ENCODE measurements around the gene CRB2. TPM values are rescaled to one million over a fixed set of nuclear protein-coding genes. Genes with fewer than 3 reads are reported as not detected.

Gene CRB2
- polyA plus RNA-seq, 1 experiment: not detected

- no peaks in the 10 kb centered on the region for H3K36me3 ChIP-seq (ENCODE audit: control insufficient read depth, insufficient read depth, low read length)
- peaks cover 27% of the 10 kb centered on the region for H3K27me3 ChIP-seq (ENCODE audit: control insufficient read depth, insufficient read depth, low read length)
- no peak for DNase-seq (ENCODE audit: low read depth)
- POLR2A ChIA-PET: no interaction called here
- no peak overlapping the region for H3K4me3 ChIP-seq (ENCODE audit: low read depth, low read length)
- CTCF ChIA-PET: interaction anchor here (0.8 to 1.7 kb wide), 4 partner anchors 20 to 27 kb away, joined by 3 to 6 read pairs (median 4); partner anchors contain the start of gene CRB2
- TF ChIP-seq, protein P1, sequence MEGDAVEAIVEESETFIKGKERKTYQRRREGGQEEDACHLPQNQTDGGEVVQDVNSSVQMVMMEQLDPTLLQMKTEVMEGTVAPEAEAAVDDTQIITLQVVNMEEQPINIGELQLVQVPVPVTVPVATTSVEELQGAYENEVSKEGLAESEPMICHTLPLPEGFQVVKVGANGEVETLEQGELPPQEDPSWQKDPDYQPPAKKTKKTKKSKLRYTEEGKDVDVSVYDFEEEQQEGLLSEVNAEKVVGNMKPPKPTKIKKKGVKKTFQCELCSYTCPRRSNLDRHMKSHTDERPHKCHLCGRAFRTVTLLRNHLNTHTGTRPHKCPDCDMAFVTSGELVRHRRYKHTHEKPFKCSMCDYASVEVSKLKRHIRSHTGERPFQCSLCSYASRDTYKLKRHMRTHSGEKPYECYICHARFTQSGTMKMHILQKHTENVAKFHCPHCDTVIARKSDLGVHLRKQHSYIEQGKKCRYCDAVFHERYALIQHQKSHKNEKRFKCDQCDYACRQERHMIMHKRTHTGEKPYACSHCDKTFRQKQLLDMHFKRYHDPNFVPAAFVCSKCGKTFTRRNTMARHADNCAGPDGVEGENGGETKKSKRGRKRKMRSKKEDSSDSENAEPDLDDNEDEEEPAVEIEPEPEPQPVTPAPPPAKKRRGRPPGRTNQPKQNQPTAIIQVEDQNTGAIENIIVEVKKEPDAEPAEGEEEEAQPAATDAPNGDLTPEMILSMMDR (IDR thresholded peaks at IDR 0.05; ENCODE audit: insufficient read depth, low read depth, low read length): no peak
These were observed 20.4 kb downstream of the CRB2 start for GRCh38 chr9:123376218-123377071.

- CTCF ChIA-PET: interaction anchor here (0.7 kb wide), 1 partner anchor 24 kb away, joined by 3 read pairs; no protein-coding TSS in a partner anchor
These were observed 21.4 kb downstream of the CRB2 start for GRCh38 chr9:123377211-123377971.

DNA sequence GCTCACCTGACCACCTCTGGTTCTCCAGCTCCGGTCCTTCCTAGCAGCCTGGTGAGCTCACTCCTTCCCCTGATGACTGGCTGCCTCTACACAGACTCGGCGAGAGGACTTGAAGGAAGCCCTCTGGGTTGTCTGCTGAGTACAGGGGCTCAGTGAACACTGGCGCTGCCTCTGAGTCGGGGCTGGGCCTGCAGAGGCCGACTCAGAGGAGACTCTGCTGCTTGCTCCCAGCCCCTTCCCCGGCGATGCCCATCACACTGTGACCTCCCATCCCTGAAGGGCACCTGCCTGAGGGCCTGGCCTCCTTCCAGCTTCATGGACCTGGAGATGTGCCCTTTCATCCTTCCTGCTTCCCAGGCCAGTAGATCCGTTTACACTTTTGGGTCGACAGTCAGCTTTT lies 22.0 kb downstream of the CRB2 start:
- H3K27me3 ChIP-seq (ENCODE audit: control insufficient read depth, insufficient read depth, low read length): peaks cover 15% of the 10 kb centered on the region
- DNase-seq (ENCODE audit: low read depth): no peak
- TF ChIP-seq, protein P1 (IDR thresholded peaks at IDR 0.05; ENCODE audit: insufficient read depth, low read depth, low read length): no peak
- POLR2A ChIA-PET: no interaction called here
- no peaks in the 10 kb centered on the region; the same call in none of the 2 replicates for H3K36me3 ChIP-seq (ENCODE audit: control insufficient read depth, insufficient read depth, low read length)
- no peak overlapping the region for H3K4me3 ChIP-seq (ENCODE audit: low read depth, low read length)
- CTCF ChIA-PET: no interaction called here

More at GRCh38 chr9:123377211-123377971, 21.4 kb downstream of the CRB2 start:
- POLR2A ChIA-PET: no interaction called here
- peaks cover 18% of the 10 kb centered on the region for H3K27me3 ChIP-seq (ENCODE audit: control insufficient read depth, insufficient read depth, low read length)
- H3K4me3 ChIP-seq (ENCODE audit: low read depth, low read length): no peak overlapping the region
- DNase-seq (ENCODE audit: low read depth): no peak
- H3K36me3 ChIP-seq (ENCODE audit: control insufficient read depth, insufficient read depth, low read length): no peaks in the 10 kb centered on the region; the same call in none of the 2 replicates
- TF ChIP-seq, protein P1 (IDR thresholded peaks at IDR 0.05; ENCODE audit: insufficient read depth, low read depth, low read length): no peak

- CTCF ChIA-PET: interaction anchor here (0.5 kb wide), 1 partner anchor 925 kb away, joined by 5 read pairs; no protein-coding TSS in a partner anchor
- TF ChIP-seq, protein P1 (IDR thresholded peaks at IDR 0.05; ENCODE audit: insufficient read depth, low read depth, low read length): no peak
These were observed 23.1 kb downstream of the CRB2 start for GRCh38 chr9:123378956-123379660.

More at GRCh38 chr9:123378956-123379660, 23.1 kb downstream of the CRB2 start:
- Histone ChIP-seq H3K27me3 (ENCODE audit: control insufficient read depth, insufficient read depth, low read length) (peaks cover 11% of the 10 kb centered on the region), H3K4me3 (ENCODE audit: low read depth, low read length) (no peak overlapping the region), H3K36me3 (ENCODE audit: control insufficient read depth, insufficient read depth, low read length) (no peaks in the 10 kb centered on the region; the same call in none of the 2 replicates)
- POLR2A ChIA-PET: no interaction called here
- DNase-seq (ENCODE audit: low read depth): no peak
